AG04449 (cell line): Measurements from ENCODE around the gene MSI2.

Source experiments
- CTCF ChIA-PET: fragments of 350-600 bp; formaldehyde crosslinking; extraction: SDS; loops from one replicate; lab custom pipeline; 2021; ENCODE audit warnings: antibody characterized with exemption; lab: Yijun Ruan, JAX
- POLR2A ChIA-PET: fragments of 400-600, 350-600 bp; formaldehyde crosslinking; extraction: SDS; loops from one replicate; lab custom pipeline; 2020; ENCODE audit warnings: antibody characterized with exemption, inconsistent platforms; lab: Yijun Ruan, JAX
- DNase-seq: peaks from one replicate; pipeline ENCODE4 v3.0.0-alpha.2; 2010; ENCODE audit warnings: low read depth, low spot score
- H3K4me3 ChIP-seq: 2 replicates; pipeline ENCODE4 v1.5.1; 2011; ENCODE audit warnings: low read depth, mild to moderate bottlenecking, control low read depth, low read length
- CTCF ChIP-seq: IDR thresholded peaks from one replicate; pipeline ENCODE4 v1.5.1; 2011; ENCODE audit warnings: mild to moderate bottlenecking, moderate library complexity, low read length, control low read depth, inconsistent platforms; ENCODE audit not compliant: insufficient read depth; ENCODE audit errors: missing control alignments

The MSI2 gene

GRCh38 chr17:57292091-57292490 is 35.8 kb downstream of the MSI2 start:
- no peak for TF ChIP-seq CTCF
- H3K4me3 ChIP-seq = no peak overlapping the region
- CTCF ChIA-PET = interaction anchor here (1.0 kb wide), 1 partner anchor 50 kb away, joined by 3 read pairs; no protein-coding TSS in a partner anchor
- no peak for DNase-seq
- POLR2A ChIA-PET = interaction anchor here (0.7 kb wide), 1 partner anchor 414 kb away, joined by 3 read pairs; no protein-coding TSS in a partner anchor

DNA sequence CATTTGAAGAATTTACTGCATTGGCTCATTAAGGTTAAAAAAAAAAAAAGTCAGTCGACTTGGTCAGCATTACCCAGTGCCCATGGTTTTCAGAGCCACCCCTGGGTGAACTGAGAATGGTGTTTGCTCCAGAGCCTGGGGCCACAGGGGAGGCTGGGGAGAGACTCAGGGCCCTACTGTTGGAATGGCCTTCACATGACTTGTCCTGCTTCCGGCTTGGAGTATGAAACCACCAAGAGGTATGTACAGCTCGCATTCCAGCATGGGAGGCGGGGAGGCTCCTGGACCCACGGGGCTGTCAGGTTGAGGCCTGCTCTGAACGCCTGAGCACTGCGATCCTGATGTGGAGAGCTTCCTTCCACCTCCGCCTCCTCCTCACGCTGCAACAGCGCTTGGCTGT is 36.8 kb downstream of the MSI2 start:
- CTCF ChIA-PET = no interaction called here
- POLR2A ChIA-PET = no interaction called here

DNA sequence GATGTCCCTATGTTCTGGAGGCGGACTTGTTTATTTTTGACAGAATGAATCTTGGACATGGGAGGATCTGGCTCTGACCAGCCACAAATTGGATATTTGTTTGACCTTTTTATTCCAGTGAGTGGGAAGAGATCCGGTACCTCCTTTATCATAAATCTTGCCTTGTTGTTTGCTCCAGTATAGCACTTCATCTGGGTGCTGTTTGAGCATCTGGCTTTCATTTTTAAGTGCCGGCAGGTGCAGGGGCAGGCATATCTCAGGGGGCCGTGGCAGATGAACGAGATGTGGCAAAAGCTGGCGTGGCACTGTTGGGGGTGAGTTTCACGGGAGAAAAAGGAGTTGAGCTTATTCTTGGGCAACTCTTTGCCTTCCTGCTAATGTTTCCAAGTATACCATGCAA is 37.8 kb downstream of the MSI2 start:
- ChIA-PET POLR2A (no interaction called here), CTCF (interaction anchor here (0.6 to 1.7 kb wide), 2 partner anchors 10 to 51 kb away, joined by 3 read pairs; no protein-coding TSS in a partner anchor)
- TF ChIP-seq CTCF = no peak
- no peak overlapping the region for H3K4me3 ChIP-seq
- no peak for DNase-seq

More for the DNA sequence above, 36.8 kb downstream of the MSI2 start:
- no peak overlapping the region for H3K4me3 ChIP-seq
- no peak for TF ChIP-seq CTCF
- DNase-seq = no peak

DNA sequence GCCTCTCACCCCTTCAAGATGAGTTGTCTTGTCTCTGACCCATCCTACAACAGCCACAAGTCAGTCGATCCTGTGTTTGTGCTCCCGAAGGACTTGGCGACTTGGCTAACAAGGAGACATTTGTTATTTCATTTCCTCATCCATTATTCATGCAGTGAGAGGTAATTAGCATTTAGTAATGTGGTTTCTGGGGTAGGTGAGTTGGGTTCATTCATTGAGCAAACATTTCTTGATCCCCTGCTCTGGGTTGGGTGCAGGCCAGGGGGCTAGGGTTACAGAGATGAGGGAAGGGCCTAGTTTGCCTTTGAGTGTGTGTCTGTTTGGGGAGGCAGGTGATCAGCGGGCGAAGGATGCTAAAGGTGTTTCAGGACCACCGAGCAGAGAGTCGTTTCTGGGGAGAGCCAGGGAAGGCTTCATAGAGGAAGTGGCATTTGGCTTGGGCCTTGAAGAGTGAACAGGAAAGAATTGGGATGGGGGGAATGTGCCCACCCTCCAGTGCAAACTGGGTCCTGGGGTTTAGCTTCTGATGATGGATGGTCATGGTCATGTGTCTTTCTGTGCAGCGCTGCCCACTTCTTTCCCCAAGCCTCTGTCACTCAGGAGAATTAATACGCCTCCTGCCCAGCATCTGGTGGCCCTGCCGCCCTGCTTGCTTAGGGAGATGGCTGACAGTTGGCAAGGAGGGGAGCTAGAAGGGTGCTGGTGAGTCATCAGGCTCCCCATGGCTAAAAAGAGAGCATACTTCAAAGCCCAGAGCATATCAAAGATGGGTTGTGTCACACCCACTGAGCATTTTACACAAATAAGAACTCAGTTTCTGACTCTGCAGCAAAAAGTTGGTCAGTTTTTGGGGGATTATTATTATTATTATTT is 38.5 kb downstream of the MSI2 start:
- TF ChIP-seq CTCF = no peak
- no peak for DNase-seq
- CTCF ChIA-PET = interaction anchor here (1.7 kb wide), 1 partner anchor 10 kb away, joined by 3 read pairs; no protein-coding TSS in a partner anchor
- POLR2A ChIA-PET = no interaction called here
- H3K4me3 ChIP-seq = no peak overlapping the region

- ChIA-PET CTCF (interaction anchor here (1.7 kb wide), 1 partner anchor 9 kb away, joined by 3 read pairs; no protein-coding TSS in a partner anchor), POLR2A (no interaction called here)
- no peak for TF ChIP-seq CTCF
- DNase-seq = no peak
- H3K4me3 ChIP-seq = no peak overlapping the region
These were observed 39.3 kb downstream of the MSI2 start for GRCh38 chr17:57295526-57296023.

DNA sequence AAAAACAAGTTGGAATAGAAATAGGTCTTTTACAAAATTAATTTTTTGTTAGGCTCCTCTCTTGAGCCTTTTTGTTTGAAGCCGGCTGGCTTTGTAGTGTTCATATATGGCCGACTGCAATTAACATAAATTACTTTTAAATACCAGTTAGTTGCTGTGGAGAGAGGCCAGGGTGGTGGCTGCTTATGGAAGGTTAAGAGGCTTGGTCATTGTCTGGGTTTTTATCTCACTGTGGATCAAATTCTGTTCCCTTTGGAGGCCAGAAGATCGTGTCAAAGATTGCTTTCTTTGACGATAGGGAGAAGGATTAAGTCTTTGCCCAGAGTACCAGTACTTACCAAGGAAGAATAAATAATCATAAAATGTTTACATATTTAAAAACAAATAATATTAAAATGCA is 39.9 kb downstream of the MSI2 start:
- POLR2A ChIA-PET = no interaction called here
- no peak overlapping the region for H3K4me3 ChIP-seq
- DNase-seq = no peak
- no peak for TF ChIP-seq CTCF
- CTCF ChIA-PET = no interaction called here
